Smooth muscle cell of the pulmonary artery (primary cell): Measurements from ENCODE around the gene LAMC1. TPM values are rescaled to one million over a fixed set of nuclear protein-coding genes. Genes with fewer than 3 reads are reported as not detected.

Source experiments
- total RNA-seq: library from RNA; depleted of rRNA; stranded (reverse); fragments of >200 nt; gene quantifications from 2 replicates; pipeline ENCODE4 v1.2.3, GENCODE V29; 2014

LAMC1 gene
- total RNA-seq = 853 and 1,718 TPM in 2 replicates

GRCh38 chr1:183023146-183023600 is at the start of gene LAMC1:
TSS of gene LAMC1 (plus strand) at chr1:183023420. CDS start at chr1:183023717, 297 bp downstream.

GRCh38 chr1:183185941-183186490 is 162.8 kb downstream of the LAMC1 start, which contains the start of gene LAMC2:
TSS of gene LAMC2 (plus strand) at chr1:183186264. CDS start at chr1:183186353, 89 bp downstream.

Other genes with a start within 250 kb of the LAMC1 start
- 4.5 and 4.6 TPM in 2 replicates for gene NPL, start 233.6 kb upstream of the LAMC1 start, total RNA-seq
- 96.3 and 114 TPM in 2 replicates for gene DHX9, start 184.1 kb upstream of the LAMC1 start, total RNA-seq
- gene SHCBP1L, start 70.3 kb upstream of the LAMC1 start, total RNA-seq = 0.13 TPM in 2 replicates
- gene LAMC2, start 162.8 kb downstream of the LAMC1 start, total RNA-seq = 3.4 and 192 TPM in 2 replicates